Mesendoderm (in vitro differentiated cells): ENCODE data around the gene MTF2.
"Not testable (repeated sequence)": the region's sequence is repeated elsewhere in the genome, so short reads cannot be mapped to it uniquely, and the experiment has no call there.

Source experiments
- DNase-seq: peaks from one replicate; pipeline ENCODE4 v3.0.0; 2013
- H2AK5ac ChIP-seq: 2 replicates; pipeline ENCODE4 v1.6.1; 2013; ENCODE audit warnings: low read length, inconsistent platforms
- H2BK120ac ChIP-seq: 2 replicates; pipeline ENCODE4 v1.6.1; 2013; ENCODE audit warnings: low read depth, mild to moderate bottlenecking, low read length, moderate library complexity, mixed read lengths
- H2BK15ac ChIP-seq: replicated peaks from 2 replicates; pipeline ENCODE4 v1.6.1; 2013; ENCODE audit warnings: low read depth, mild to moderate bottlenecking, moderate library complexity
- H2BK5ac ChIP-seq: 2 replicates; pipeline ENCODE4 v1.6.1; 2013; ENCODE audit warnings: low read length, inconsistent platforms
- H3K18ac ChIP-seq: 2 replicates; pipeline ENCODE4 v1.6.1; 2013; ENCODE audit warnings: mild to moderate bottlenecking, low read length, mixed read lengths
- H3K23ac ChIP-seq: one replicate; pipeline ENCODE4 v1.6.1; 2013; ENCODE audit warnings: low read length
- H3K27ac ChIP-seq: 2 replicates; pipeline ENCODE4 v1.5.1; 2013; ENCODE audit warnings: low read depth, mild to moderate bottlenecking, inconsistent platforms, low read length, moderate library complexity
- H3K27me3 ChIP-seq: 2 replicates; pipeline ENCODE4 v1.6.1; 2013; ENCODE audit warnings: low read length, control low read depth, mild to moderate bottlenecking, inconsistent platforms; ENCODE audit not compliant: insufficient read depth, poor library complexity
- H3K36me3 ChIP-seq: 2 replicates; pipeline ENCODE4 v1.6.1; 2013; ENCODE audit warnings: low read length, inconsistent platforms; ENCODE audit not compliant: control insufficient read depth, insufficient read depth
- H3K4ac ChIP-seq: one replicate; pipeline ENCODE4 v1.6.1; 2013; ENCODE audit warnings: low read depth, mild to moderate bottlenecking, low read length, moderate library complexity
- H3K4me1 ChIP-seq: 2 replicates; pipeline ENCODE4 v1.6.1; 2013; ENCODE audit warnings: low read depth, low read length, inconsistent platforms; ENCODE audit not compliant: control insufficient read depth
- H3K4me2 ChIP-seq: 2 replicates; pipeline ENCODE4 v1.6.1; 2013; ENCODE audit warnings: low read length
- H3K4me3 ChIP-seq: 2 replicates; pipeline ENCODE4 v1.5.1; 2013; ENCODE audit warnings: mild to moderate bottlenecking, low read length
- H3K56ac ChIP-seq: one replicate; pipeline ENCODE4 v1.6.1; 2013; ENCODE audit warnings: low read length
- H3K79me1 ChIP-seq: 2 replicates; pipeline ENCODE4 v1.6.1; 2013; ENCODE audit warnings: low read length, inconsistent platforms
- H3K79me2 ChIP-seq: 2 replicates; pipeline ENCODE4 v1.6.1; 2013; ENCODE audit warnings: mild to moderate bottlenecking, low read length; ENCODE audit not compliant: control insufficient read depth, insufficient read depth
- H3K9ac ChIP-seq: 2 replicates; pipeline ENCODE4 v1.6.1; 2013; ENCODE audit warnings: low read length, inconsistent platforms
- H4K5ac ChIP-seq: one replicate; pipeline ENCODE4 v1.6.1; 2013; ENCODE audit warnings: low read length
- H4K8ac ChIP-seq: one replicate; pipeline ENCODE4 v1.6.1; 2013; ENCODE audit warnings: low read depth, mild to moderate bottlenecking, control low read depth, low read length, moderate library complexity
- WGBS: extraction: QIAGEN DNeasy Blood & Tissue Kit; methylation state at CpG from one replicate; pipeline ENCODE4 v1.1.7; 2013; ENCODE audit warnings: low lambda C conversion rate, missing lambda C conversion rate; ENCODE audit not compliant: insufficient coverage; ENCODE audit errors: extremely low coverage; 5-methylcytosine and 5-hydroxymethylcytosine counted together

MTF2 gene

DNA sequence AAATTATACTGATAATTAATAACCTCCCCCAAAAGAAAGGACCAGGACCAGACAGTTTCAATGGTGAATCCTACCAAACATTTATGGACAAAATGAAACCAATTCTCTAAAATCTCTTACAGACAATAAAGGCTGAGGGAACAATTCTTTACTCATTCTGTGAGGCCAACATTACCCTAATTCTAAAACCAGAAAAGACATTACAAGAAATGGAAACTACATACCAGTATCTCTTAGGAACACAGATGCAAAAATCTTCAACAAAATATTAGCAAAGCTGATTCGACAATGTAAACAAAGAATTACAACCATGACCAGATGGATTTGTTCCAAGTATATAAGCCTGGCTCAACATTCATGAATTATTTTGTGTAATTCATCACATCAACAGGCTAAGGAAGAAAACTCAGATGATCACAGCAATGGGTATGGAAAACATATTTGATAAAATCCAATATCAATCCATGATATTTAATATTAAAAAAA lies 92.5 kb downstream of the MTF2 start:
- peaks cover 12% of the 10 kb centered on the region for H3K79me2 ChIP-seq
- H4K8ac ChIP-seq = no peak overlapping the region
- H3K56ac ChIP-seq = no peak overlapping the region
- WGBS = no CpG with 5 or more reads among the region's 1 CpG
- peaks cover 2% of the 10 kb centered on the region for H3K79me1 ChIP-seq
- no peak overlapping the region for H3K4me2 ChIP-seq
- no peak overlapping the region for H4K5ac ChIP-seq
- H3K18ac ChIP-seq = no peak overlapping the region
- H3K27ac ChIP-seq = no peak overlapping the region
- no peak for DNase-seq
- no peak overlapping the region for H2BK120ac ChIP-seq
- H3K4ac ChIP-seq = no peak overlapping the region
- H3K4me1 ChIP-seq = no peaks in the 10 kb centered on the region
- no peak overlapping the region for H3K9ac ChIP-seq
- H2BK15ac ChIP-seq = no peak overlapping the region
- H2AK5ac ChIP-seq = no peak overlapping the region
- H3K36me3 ChIP-seq = no peaks in the 10 kb centered on the region
- H3K4me3 ChIP-seq = no peak overlapping the region
- H3K23ac ChIP-seq = no peak overlapping the region
- H2BK5ac ChIP-seq = no peak overlapping the region
- no peaks in the 10 kb centered on the region for H3K27me3 ChIP-seq

DNA sequence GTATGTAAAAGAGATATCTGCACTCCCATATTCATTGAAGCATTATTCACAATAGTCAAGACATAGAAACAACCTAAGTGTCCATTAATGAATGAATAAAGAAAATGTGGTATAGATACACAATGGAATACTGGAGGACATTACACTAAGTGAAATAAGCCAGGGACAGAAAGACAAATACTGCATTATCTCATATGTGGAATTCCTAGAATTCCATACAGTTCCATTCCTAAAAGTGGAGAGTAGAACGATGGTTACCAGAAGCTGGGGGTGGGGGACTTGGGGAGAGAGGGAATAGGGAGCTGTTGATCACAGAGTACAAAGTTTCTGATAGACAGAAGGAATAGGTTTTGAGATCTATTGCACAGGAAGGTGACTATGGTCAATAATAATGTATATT lies 93.7 kb downstream of the MTF2 start:
- Histone ChIP-seq H3K79me1 (peaks cover 3% of the 10 kb centered on the region), H3K4me1 (no peaks in the 10 kb centered on the region)
- no CpG with 5 or more reads among the region's 1 CpG for WGBS

DNA sequence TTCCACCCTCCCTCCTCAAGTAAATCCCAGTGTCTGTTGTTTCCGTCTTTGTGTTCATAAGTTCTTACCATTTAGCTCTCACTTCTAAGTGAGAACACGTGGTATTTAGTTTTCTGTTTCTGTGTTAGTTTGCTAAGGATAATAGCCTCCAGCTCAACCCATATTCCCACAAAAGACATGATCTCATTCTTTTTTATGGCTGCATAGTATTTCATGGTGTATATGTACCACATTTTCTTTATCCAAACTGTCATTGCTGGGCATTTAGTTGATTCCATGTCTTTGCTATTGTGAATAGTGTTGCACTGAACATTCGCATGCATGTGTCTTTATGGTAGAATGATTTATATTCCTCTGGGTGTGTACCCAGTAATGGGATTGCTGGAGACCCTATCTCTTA lies 95.6 kb downstream of the MTF2 start:
- H3K4me3 ChIP-seq = not testable (repeated sequence)

More for the DNA sequence above, 93.7 kb downstream of the MTF2 start:
- H3K27me3 ChIP-seq = no peaks in the 10 kb centered on the region
- no peaks in the 10 kb centered on the region for H3K36me3 ChIP-seq
- H3K4ac ChIP-seq = no peak overlapping the region
- H3K9ac ChIP-seq = no peak overlapping the region
- no peak overlapping the region for H2BK5ac ChIP-seq
- no peak overlapping the region for H3K27ac ChIP-seq
- no peak overlapping the region for H3K4me3 ChIP-seq
- peaks cover 16% of the 10 kb centered on the region for H3K79me2 ChIP-seq
- peak; percentile 21 for DNase-seq
- no peak overlapping the region for H2BK120ac ChIP-seq
- H3K4me2 ChIP-seq = no peak overlapping the region
- H3K56ac ChIP-seq = no peak overlapping the region
- H4K5ac ChIP-seq = no peak overlapping the region
- no peak overlapping the region for H3K18ac ChIP-seq
- H2AK5ac ChIP-seq = no peak overlapping the region
- no peak overlapping the region for H4K8ac ChIP-seq
- H2BK15ac ChIP-seq = no peak overlapping the region
- no peak overlapping the region for H3K23ac ChIP-seq

GRCh38 chr1:93177991-93178390 lies 98.9 kb downstream of the MTF2 start:
- Histone ChIP-seq H2BK15ac (no peak overlapping the region), H3K4me2 (peak overlapping the region; percentile 3), H4K5ac (no peak overlapping the region), H3K18ac (no peak overlapping the region), H3K79me1 (peaks cover 6% of the 10 kb centered on the region), H3K27me3 (no peaks in the 10 kb centered on the region), H3K79me2 (peaks cover 20% of the 10 kb centered on the region), H3K4me3 (no peak overlapping the region), H3K56ac (peak overlapping the region; percentile 35), H3K23ac (no peak overlapping the region), H2BK5ac (no peak overlapping the region), H3K9ac (peak overlapping the region; percentile 47), H2BK120ac (no peak overlapping the region), H3K4me1 (no peaks in the 10 kb centered on the region), H3K4ac (no peak overlapping the region), H3K27ac (no peak overlapping the region), H2AK5ac (no peak overlapping the region), H3K36me3 (no peaks in the 10 kb centered on the region), H4K8ac (no peak overlapping the region)
- WGBS = no CpG with 5 or more reads among the region's 4 CpGs
- DNase-seq = no peak

More for the DNA sequence above, 95.6 kb downstream of the MTF2 start:
- no CpG with 5 or more reads among the region's 3 CpGs for WGBS
- not testable (repeated sequence) for H2BK5ac ChIP-seq, H3K9ac ChIP-seq, H3K79me1 ChIP-seq, H3K4me2 ChIP-seq, DNase-seq, H3K27ac ChIP-seq, H3K18ac ChIP-seq, H2AK5ac ChIP-seq, H2BK15ac ChIP-seq, H3K56ac ChIP-seq, H3K4ac ChIP-seq, H3K23ac ChIP-seq, H3K27me3 ChIP-seq, H4K5ac ChIP-seq, H3K36me3 ChIP-seq, H2BK120ac ChIP-seq, H4K8ac ChIP-seq, H3K4me1 ChIP-seq
- H3K79me2 ChIP-seq = peaks cover 24% of the 10 kb centered on the region

DNA sequence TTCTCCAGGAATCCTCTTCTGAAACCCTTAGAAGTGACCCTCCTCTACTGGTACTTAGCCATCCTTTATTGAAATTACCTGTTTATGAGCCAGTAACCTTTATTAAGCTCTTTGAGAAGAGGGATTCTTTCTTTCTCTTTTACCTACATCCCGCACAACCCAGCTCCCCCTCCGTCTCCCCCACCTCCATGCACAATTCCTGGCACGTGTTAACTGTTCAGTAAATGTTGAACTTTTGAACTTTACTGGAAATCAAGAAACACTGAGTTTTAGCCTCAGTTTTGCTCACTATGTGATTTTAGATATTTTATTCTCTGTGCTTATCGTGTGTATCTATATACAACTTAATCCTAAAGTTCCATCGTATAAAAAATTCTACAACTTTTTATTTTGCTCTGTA lies 99.3 kb downstream of the MTF2 start:
- WGBS = 100% methylated on average over 2 of the region's 5 CpGs
- H3K27ac ChIP-seq = no peak overlapping the region
- no peak overlapping the region for H2BK15ac ChIP-seq
- H2BK120ac ChIP-seq = no peak overlapping the region
- DNase-seq = no peak
- H3K4ac ChIP-seq = no peak overlapping the region
- H3K56ac ChIP-seq = peak overlapping the region; percentile 31
- H3K79me2 ChIP-seq = peaks cover 20% of the 10 kb centered on the region
- no peaks in the 10 kb centered on the region for H3K27me3 ChIP-seq
- no peak overlapping the region for H2BK5ac ChIP-seq
- H3K4me3 ChIP-seq = no peak overlapping the region
- H3K36me3 ChIP-seq = no peaks in the 10 kb centered on the region
- H2AK5ac ChIP-seq = no peak overlapping the region
- H3K23ac ChIP-seq = no peak overlapping the region
- peaks cover 6% of the 10 kb centered on the region for H3K79me1 ChIP-seq
- no peak overlapping the region for H4K8ac ChIP-seq
- peak overlapping the region; percentile 47 for H3K9ac ChIP-seq
- no peaks in the 10 kb centered on the region for H3K4me1 ChIP-seq
- no peak overlapping the region for H3K18ac ChIP-seq
- peak overlapping the region; percentile 26 for H3K4me2 ChIP-seq
- H4K5ac ChIP-seq = no peak overlapping the region
